ENCODE data around the gene SDR9C7.
"Not testable (repeated sequence)": the region's sequence is repeated elsewhere in the genome, so short reads cannot be mapped to it uniquely, and the experiment has no call there.

The SDR9C7 gene

DNA sequence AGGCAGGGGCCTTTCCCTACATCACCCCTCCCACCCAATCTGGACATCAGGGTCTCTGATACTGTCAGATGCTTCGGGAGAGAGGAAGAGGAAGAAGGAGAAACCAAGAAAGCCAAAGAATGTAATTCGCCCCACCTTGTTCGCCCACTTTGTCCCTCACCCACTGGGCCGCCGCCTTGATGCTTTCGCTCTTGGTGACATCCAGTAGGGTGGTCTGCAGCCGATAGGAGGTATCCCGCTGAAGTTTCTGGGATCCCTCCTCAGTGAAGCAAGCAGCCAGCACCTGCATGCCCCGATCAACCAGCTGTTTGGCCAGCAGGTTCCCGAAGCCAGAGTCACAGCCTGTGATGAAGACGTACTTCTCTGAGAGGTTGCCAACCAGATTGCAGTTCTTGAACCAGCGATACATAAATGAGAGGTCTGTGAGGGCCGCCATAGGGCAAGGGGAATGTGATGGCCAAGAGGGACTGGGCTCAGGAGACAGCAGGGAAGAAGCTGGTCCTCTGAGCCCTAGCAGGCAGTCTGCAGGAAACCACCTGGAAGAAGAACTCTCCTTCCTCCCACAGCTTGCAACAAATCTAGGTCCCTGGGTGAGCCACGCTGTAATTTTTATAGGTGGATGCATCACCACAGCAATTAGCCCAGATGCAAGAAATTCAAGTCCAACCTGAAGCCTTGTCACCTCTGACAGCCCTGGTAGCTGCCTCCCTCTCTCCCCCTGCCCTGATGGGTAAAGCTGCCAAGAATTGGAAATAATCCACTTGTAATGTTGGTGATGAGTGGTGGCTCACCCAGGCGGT lies at the start of gene SDR9C7:
Gene SDR9C7 (minus strand): TSS at position 583 of the 800 bp plus-strand sequence. CDS start 147 bp downstream, at position 436.
- no peak for DNase-seq

DNA sequence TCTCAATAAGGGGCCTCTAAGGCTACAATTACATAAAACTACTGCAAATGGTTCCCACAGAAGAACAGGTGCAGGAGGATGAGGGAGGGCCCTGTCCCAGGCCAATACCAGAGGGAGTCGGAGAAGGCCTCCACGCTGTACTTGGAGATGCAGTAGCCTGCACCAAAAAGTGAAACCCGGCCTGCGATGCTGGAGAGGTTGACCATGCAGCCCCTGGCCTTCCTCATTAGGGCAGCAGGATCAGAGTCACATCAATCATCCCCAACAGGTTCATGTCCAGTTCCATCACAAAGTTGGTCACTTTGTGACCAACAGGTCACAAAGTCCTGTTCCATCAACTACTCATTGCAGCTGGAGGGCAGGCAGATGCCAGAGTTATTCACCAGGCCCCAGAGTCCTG lies 49.2 kb upstream of the SDR9C7 start:
- DNase-seq = no peak

DNA sequence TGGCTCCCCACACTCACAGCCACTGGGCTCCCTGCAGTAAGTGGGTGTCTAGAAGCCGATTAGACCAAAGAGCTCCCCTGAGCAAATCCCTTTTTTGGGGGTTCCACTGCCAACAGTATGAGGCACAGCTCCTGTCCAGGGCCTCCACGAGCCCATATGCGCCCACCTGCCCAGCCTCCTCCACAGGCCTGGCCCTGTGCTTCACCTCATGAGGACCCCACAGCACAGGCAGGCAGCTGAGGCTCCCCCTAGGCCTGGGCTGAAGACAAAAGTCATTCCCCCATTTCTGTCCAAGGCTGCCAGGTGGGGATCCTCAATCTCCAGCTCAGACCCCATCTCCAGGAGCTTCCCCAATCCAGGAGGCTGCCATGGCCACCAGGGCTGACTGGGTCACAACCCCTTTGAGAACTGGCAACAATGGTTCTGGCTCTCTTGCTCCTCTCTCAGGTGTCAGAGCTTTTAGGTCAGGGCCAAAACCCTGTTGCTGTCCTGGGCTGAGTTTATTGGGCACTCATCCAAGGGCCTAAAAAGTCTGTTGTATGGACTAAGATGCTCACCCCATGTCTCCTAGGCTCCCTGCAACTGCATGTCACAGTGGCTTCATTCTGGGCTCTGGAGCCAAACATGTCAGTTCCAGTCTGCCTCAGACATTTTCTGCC lies 48.5 kb upstream of the SDR9C7 start:
- DNase-seq = not testable (repeated sequence)

DNA sequence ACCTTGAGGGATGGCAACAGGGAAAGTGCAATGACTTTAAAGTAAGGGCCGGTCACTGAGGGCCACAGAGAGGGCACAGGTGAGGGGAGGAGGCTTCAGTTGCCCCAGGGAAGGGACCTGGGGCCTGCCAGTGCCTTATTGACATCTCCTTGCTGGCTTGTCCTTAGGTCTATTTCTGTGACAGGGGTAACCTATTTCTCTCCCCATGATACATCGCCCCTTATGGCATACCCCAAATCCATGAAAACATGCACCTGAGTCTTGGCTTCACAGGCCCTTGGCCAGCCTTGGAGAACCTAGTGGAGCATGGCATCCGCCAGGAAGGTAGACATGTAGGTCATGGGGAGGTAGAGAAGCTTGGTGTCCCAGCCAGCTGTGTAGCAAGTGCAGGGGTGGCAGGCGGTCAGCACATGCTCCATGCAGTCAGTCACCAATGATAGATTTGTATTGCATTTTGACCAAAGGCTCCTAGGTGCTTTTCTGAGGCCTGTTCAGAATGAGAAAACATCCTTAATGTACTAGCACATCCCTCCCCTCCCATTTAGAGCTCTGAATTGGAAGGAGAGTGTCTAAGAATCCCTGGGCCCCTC lies 46.8 kb upstream of the SDR9C7 start:
- DNase-seq = no peak

DNA sequence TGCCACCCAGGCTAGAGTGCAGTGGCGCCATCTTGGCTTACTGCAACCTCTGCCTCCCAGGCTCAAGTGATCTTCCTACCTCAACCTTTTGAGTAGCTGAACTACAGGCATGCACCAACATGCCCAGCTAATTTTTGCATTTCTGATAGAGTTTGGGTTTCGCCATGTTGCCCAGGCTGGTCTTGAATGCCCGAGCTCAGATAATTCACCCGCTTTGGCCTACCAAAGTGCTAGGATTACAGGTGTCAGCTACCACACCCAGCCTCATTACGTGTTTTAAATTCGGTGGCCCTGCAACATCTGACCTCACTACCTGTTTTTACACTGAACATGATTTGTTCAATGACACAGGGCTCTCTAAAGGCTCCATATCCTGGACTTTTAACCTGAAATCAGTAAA lies 46.1 kb upstream of the SDR9C7 start:
- DNase-seq = no peak

DNA sequence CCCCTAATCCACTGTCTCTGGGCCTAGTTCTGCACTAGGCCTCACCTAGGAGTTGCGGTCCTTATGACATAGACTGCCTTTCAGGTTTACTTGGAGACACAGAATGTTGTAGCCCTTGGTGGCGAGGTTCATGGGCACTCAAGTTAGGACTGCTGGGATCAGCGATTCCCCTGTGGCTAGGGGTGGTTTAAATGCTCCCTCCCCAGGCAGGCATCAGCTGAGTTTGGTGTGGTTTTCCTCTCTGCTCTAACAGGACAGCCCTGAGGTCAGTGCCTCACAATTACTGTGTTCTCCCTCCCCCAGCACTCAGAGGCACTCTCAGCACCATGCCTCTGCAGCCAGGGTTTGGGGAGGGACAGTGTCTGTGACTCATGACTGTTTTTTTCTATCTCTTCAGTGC lies 45.4 kb upstream of the SDR9C7 start:
- DNase-seq = no peak

DNA sequence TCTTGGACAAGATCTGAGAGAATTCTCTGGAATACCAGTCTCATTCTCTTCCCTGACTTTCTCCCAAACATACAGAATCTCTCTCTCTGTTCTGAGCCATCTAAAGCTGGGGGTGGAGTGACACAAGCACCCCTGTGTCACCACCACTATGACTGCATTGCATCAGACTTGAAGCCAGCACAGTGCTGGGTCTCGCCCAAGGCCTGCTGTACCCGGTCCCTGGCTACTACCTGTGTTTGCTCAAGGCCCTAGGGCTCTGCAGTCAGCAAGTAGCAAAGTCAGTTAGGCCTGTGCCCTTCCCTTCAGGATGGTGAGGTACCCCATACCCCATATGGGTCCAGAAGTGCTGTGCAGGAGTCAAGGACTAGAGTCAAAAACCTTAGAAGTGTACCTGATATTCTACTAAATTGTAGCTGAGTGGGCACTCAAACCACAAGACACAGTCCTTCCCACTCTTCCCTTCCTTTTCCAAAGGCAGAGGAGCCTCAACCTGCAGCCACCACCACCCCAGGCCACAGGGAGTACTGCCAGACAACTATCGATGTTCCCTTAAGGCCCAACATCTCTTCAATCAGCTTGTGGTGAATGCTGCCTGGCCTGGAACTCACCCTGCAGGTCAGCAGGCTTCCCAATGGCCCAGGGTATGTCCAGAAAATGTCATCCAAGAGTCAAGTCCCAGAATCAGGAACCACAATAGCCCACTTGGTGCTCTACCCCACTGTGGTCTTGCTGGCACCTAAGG lies 44.4 kb upstream of the SDR9C7 start:
- no peak for DNase-seq

DNA sequence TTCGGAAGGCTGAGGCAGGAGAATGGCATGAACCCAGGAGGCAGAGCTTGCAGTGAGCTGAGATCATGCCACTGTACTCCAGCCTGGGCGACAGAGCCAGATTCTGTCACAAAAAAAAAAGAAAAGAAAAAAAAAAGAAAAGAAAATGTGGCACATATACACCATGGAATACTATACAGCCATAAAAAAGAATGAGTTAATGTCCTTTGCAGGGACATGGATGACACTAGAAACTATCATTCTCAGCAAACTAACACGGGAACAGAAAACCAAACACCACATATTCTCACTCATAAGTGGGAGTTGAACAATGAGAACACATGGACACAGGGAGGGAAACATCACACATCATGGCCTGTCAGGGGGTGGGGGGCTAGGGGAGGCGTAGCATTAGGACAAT lies 43.2 kb upstream of the SDR9C7 start:
- not testable (repeated sequence) for DNase-seq

DNA sequence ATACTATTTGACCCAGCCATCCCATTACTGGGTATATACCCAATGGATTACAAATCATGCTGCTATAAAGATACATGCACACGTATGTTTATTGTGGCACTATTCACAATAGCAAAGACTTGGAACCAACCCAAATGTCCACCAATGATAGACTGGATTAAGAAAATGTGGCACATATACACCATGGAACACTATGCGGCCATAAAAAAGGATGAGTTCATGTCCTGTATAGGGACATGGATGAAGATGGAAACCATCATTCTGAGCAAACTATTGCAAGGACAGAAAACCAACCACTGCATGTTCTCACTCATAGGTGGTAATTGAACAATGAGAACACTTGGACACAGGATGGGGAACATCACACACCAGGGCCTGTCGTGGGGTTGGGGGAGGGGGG lies 40.0 kb upstream of the SDR9C7 start:
- not testable (repeated sequence) for DNase-seq

DNA sequence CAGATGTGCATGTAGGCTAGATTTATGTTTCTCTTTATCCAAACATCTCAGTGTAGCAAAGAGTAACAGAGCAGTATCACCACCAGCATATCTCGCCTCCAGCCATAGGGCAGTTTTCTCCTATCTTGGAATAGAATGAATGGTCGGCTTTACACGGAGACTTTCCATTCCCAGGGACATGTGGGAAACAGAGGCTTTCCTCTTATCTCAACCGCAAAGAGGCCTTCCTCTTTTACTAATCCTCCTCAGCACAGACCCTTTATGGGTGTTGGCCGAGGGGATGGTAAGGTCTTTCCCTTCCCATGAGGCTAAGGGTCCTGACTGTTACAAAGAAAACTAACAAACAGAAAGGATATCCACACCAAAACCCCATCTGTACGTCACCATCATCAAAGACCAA lies 34.7 kb upstream of the SDR9C7 start:
- not testable (repeated sequence) for DNase-seq

DNA sequence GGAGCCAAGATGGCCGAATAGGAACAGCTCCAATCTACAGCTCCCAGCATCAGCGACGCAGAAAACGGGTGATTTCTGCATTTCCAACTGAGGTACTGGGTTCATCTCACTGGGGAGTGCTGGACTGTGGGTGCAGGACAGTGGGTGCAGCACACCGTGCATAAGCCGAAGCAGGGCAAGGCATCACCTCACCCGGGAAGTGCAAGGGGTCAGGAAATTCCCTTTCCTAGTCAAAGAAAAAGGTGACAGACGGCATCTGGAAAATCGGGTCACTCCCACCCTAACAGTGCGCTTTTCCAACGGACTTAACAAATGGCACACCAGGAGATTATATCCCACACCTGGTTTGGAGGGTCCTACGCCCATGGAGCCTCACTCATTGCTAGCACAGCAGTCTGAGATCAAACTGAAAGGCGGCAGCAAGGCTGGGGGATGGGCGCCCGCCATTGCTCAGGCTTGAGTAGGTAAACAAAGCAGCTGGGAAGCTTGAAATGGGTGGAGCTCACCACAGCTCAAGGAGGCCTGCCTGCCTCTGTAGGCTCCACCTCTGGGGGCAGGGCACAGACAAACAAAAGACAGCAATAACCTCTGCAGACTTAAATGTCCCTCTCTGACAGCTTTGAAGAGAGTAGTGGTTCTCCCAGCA lies 31.9 kb upstream of the SDR9C7 start:
- DNase-seq = not testable (repeated sequence)

DNA sequence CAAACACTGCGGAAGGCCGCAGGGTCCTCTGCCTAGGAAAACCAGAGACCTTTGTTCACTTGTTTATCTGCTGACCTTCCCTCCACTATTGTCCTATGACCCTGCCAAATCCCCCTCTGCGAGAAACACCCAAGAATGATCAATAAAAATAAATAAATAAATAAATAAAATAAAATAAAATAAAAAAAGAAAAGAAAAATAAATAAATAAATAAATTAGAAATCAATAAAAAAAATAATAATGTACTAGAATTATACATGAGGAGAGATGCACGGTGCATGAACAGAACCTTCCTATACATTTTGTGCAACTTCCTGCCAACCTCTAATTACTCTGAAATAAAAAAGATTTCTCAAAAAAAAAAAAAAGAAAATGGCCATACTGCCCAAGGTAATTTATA lies 30.9 kb upstream of the SDR9C7 start:
- not testable (repeated sequence) for DNase-seq

DNA sequence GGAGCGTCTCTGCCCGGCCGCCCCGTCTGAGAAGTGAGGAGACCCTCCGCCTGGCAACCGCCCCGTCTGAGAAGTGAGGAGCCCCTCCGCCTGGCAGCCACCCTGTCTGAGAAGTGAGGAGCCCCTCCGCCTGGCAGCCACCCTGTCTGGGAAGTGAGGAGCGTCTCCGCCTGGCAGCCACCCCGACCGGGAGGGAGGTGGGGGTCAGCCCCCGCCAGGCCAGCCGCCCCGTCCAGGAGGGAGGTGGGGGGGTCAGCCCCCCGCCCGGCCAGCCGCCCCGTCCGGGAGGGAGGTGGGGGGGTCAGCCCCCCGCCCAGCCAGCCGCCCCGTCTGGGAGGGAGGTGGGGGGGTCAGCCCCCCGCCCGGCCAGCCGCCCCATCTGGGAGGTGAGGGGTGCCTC lies 29.3 kb upstream of the SDR9C7 start:
- DNase-seq = not testable (repeated sequence)

DNA sequence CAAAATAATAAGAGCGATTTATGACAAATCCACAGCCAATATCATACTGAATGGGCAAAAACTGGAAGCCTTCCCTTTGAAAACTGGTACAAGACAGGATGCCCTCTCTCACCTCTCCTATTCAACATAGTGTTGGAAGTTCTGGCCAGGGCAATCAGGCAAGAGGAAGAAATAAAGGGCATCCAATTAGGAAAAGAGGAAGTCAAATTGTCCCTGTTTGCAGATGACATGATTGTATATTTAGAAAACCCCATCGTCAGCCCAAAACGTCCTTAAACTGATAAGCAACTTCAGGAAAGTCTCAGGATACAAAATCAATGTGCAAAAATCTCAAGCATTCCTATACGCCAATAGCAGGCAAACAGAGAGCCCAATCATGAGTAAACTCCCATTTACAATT lies 28.0 kb upstream of the SDR9C7 start:
- not testable (repeated sequence) for DNase-seq

DNA sequence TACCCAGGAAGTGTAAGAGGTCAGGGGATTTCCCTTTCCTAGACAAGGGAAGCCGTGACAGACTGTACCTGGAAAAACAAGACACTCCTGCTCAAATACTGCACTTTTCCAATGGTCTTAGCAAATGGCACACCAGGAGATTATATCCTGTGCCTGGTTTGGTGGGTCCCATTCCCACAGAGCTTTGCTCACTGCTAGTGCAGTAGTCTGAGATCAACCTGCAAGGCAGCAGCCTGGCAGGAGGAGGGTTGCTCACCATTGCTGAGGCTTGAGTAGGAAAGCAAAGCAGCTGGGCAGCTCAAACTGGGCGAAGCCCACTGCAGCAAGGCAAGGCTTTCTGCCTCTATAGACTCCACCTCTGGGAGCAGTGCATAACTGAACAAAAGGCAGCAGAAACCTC lies 24.2 kb upstream of the SDR9C7 start:
- DNase-seq = no peak

DNA sequence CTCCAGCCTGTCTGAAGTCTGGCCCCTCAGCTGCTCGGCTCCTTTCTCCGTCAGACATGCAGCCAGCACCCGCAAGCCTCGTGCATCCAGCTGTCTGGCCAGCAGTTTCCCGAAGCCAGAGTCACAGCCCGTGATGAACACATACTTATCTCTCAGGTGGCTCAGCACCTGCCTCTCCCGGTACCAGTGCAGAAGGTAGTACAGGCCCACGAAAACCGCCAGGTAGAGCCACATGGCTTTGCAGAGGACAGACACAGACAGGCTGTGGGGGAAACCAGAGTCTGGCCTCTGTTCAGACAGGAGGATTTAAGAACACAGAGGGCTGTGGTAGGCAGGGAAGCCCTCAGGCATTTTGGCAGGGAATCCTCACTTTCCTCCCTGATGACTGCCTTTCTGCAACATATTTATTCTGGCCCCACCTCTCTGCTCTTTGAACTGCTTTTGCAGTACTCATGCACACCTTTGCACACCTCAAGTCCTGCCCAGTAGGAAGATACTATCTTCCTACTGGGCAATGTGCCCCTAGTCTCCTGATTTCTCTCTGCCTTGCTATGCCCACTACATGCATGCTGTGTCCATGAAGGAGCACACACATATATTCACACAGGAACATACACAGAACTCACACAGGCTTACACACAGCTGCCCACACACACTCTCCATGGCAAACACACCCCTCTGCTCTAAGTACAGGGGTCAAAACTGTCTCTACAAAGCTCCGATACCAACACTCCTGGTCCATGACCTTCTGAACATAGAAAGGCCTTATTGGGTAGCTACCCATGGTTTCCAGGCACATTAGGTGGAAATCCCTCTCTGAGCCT lies 23.2 kb upstream of the SDR9C7 start, which contains the start of gene RDH16:
Gene RDH16 (minus strand): TSS at position 380 of the 824 bp plus-strand sequence. CDS start 146 bp downstream, at position 234.
- DNase-seq = no peak

DNA sequence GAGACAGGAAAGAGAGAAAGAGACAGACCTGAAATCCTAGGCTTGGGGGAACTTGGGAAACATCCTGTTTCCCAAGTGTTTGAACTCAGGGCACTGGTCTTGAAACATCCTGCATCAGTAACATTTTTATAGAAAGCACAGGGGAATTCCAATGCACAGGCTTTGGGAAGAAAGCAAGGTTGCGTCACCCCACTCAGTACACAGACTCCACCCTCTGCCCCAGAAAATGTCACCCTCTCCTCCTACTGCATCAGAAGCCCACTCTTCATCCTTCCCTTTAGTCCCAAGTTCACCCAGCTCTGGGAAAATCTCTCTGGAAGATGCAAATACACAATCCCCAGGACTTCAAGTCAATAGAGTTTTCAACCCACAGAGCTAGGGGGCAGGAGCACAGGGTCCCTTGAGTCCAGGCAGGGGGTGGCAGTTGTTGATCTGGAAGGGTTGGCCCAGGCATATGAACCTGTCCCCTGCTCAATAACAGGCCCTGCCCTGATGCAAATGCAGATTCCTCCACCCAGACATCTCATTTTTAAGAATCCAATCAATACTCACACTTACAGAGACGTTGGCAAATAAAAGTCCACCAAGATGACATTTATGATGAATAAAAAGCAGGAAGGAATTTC lies 21.5 kb upstream of the SDR9C7 start:
- no peak for DNase-seq

DNA sequence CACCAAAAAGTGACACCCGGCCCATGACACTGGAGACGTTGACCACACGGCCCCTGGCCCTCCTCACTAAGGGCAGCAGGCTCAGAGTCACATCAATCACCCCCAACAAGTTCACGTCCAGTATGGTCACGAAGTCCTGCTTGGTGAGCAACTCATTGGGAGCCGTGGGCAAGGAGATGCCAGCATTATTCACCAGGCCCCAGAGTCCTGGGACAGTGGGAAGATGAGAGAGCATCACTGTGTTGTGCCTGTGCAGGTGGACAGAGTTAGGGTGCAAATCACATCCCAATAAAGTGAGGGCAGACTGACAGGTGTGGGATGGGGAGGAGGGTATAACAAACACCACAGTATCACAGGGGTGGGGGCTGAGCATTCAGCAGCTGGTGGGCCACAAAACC lies 20.7 kb upstream of the SDR9C7 start:
- no peak for DNase-seq

DNA sequence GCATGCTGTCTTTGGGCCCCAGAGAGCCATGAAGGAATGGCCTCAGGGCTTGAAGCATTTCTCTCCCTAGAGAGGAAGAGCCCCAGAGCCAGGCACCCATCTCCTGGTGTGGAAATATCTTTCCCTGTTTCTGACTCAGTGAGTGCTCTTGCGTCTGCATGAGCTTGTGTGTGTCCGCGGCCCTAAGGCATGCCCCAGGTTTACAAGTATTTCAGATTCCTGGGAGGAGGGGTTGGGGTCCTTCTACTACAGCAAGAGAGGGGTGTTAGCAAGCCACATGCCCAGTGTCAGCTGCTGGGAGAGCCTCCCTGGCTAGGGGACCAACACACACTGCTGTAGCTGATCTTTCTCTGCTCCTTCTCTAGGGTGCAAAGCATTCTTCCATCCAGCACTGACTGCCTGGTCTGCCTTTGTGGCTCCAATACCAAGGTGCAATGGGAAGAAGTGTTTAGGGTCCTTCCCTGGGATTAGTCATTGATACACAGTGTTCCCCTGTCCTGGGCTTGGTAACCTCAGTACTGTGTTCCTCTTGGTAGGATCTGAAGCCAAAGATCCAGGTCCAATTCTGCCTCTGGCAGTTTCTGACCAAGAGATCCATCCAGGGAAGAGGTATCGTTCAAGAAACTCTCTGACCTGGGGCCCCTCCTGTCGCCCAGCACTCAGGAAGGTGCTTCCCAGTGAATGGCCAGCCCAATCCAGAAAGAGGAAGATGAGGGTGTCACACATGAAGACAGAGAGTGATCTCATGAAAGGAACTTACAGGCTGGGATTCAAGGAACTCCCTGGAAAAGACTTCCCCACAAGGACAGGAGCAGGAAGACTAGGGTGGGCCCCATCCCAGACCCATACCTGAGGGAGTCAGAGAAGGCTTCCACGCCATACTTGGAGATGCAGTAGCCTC lies 20.1 kb upstream of the SDR9C7 start:
- no peak for DNase-seq

DNA sequence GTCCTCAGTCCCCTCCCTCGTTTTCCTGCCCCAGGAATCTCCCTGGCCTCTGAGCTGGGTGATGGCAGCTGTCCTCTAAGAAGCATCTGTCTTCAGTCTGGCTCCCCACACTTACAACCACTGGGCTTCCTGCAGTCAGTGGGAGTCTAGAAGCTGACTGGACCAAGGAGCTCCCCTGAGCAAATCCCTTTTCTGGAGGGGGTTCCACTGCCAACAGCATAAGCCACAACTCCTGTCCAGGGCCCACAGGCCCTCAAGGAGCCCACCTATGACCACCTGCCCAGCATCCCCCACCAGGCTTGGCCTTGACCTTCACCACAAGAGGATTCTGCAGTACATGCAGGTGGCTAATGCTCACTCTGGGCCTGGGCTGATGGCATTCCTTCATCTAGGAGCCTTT lies 19.1 kb upstream of the SDR9C7 start:
- DNase-seq = no peak

Measured in stimulated activated CD4-positive, alpha-beta T cell treated with anti-CD3 and anti-CD28 coated beads, Interleukin-4, amount 100 ng/mL, for 4 hours (primary cell).